NCI-H2171 treated with DMSO at 0.1 percent for 48 hours (cell line): Measurements from ENCODE around the gene IGFN1.

Experiments used
- DNase-seq: peaks from one replicate; lab custom pipeline; 2025; lab: John Stamatoyannopoulos, UW

Gene IGFN1

DNA sequence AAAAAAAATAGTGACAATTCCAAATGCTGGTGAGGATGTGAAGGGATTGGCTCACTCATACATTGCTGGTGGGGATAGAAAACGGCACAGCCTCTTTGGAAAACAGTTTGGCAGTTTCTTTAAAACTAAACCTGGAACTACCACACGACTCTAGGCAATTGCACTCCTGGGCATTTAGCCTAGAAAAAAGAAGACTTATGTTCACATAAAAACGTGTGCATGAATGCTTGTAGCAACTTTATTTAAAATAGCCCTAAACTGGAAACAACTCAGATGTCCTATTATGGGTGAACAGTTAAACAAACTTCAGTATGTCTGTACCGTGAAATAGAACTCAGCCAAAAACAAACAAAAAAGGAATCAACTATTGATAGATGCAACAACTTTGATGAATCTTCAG is 26.9 kb upstream of the IGFN1 start:
- DNase-seq, result no peak

GRCh38 chr1:201164645-201165044 is 26.0 kb upstream of the IGFN1 start:
- DNase-seq, result no peak

GRCh38 chr1:201167041-201167991 is 23.3 kb upstream of the IGFN1 start:
- no peak for DNase-seq

- DNase-seq, result no peak
These were observed 21.4 kb upstream of the IGFN1 start for GRCh38 chr1:201169203-201169602.

DNA sequence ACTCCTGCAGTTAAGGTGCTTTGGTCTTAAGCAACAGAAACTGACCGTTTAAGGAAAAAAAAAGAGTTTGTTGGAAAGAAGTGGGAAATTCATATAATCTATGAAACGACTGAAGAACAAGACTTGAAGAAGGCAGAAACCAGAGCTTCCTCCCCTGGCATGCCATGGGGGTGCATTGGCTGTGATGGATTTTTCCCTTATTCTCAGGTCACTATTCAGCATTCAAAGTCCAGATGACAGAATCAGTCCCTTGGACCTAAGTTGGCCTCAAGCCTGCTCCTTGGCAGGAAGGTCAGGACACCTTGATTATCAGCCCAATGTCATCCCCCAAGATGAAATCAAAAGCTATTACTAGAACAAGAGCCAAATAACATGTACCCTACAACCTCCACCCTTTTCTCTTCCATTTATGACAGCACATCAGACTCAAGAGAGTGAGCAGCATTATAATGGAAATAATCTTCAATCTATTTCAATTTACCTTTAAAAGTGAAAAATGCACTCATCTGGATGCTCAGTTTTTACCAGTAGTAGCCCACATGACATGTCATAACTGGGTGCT is 20.6 kb upstream of the IGFN1 start:
- no peak for DNase-seq

- DNase-seq, result peak; percentile 90
These were observed 20.0 kb upstream of the IGFN1 start for GRCh38 chr1:201170533-201171062.

GRCh38 chr1:201171063-201172036 is 19.3 kb upstream of the IGFN1 start:
- peak; percentile 70 for DNase-seq

GRCh38 chr1:201172326-201172725 is 18.3 kb upstream of the IGFN1 start:
- no peak for DNase-seq

- DNase-seq, result no peak
These were observed 17.5 kb upstream of the IGFN1 start for GRCh38 chr1:201172999-201173610.

DNA sequence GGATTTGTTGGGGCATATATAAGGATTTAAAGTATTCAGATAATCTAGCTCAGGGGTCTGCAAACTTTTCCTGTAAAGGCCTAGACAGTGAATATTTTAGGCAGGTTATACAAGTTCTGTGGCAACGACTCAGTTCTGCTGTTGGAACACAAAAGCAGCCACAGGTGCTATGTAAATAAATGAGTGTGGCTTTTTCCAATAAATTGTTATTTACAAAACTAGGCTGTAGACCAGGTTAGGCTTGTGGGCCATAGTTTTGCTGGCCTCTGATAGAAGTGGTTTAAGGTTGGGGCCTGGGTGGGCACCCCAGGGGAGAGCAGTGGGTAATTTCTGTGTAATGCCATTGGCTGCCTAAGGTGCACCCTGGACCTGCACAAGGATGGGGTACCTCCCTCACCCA is 16.9 kb upstream of the IGFN1 start:
- no peak for DNase-seq

- DNase-seq, result no peak
These were observed 14.7 kb upstream of the IGFN1 start for GRCh38 chr1:201175820-201176500.

DNA sequence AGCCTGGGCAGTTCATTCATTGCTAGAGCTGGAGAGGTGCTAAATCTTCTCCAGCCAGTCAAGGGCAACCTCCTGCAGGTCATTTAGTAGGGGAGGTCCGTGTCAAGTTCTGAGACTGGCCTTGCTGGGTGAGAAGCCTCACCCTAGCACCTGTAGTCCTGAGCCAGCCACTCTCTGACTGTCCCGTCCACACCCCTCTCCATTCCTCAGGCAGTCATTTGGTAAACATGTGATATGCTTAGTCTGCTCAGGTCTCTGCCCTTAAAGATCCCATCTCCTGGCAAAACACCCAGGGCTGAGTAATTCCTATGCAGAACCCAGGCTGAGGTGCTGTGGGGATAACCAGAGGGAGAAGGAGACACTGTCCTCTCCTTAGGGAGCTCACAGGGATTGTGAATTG is 13.7 kb upstream of the IGFN1 start:
- no peak for DNase-seq

GRCh38 chr1:201178718-201179117 is 11.9 kb upstream of the IGFN1 start:
- DNase-seq, result no peak

GRCh38 chr1:201180141-201180540 is 10.5 kb upstream of the IGFN1 start:
- DNase-seq, result no peak

- no peak for DNase-seq
These were observed 9.7 kb upstream of the IGFN1 start for GRCh38 chr1:201180901-201181300.

DNA sequence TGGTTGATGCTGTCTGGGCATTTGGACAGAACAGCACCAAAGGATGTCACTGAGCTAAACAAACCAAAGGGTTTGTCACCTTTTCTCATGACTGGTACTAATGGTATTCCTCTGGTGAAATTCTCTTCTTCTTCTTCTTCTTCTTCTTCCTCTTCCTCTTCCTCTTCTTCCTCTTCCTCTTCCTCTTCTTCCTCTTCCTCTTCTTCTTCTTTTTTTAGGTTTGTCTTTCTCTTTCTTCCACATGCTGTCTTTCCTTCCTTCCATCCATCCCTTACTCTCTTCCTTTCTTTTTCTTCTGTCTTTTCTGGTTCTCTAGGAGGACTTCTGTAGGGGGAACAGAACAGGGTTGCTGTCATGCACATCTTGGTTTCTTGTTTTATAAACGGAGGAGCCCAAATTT is 9.3 kb upstream of the IGFN1 start:
- DNase-seq, result no peak

DNA sequence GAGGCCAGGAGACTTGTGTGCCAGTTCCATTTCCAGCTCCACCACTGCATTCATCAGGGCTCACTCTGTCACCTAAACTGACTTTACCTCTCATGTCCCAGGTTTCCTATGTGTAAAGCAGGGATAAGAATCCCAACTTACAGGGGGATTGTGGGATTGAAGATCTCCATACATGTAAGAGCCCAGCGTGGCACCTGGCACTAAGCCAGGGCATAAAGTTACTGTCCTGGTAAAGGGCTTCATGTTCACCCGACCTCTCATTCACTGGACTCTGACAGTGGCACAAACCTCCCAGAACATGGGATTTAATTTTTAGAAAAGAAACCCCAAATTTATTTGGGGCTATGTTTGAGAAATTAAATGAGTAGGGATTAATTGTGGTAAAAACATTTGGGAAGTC is 8.9 kb upstream of the IGFN1 start:
- DNase-seq, result no peak

DNA sequence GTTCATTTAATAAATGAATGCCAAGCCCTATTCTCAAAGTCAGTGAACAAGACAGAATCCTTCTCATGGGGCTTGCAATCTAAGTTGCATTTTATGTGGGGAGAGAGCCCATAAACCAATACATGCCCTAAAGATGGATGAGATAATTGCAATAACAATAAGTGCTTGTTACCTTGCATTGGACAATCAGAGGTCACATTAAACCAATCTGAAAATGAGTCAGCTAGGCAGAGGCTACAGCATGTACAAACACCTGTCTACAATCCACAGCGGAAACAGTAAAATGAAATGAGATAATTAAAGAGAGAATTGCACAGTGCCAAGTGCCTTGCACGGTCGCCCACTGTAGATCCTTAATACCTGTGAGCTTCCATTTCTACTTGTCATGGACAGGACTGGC is 7.4 kb upstream of the IGFN1 start:
- no peak for DNase-seq

GRCh38 chr1:201183753-201184152 is 6.9 kb upstream of the IGFN1 start:
- DNase-seq, result no peak

- DNase-seq, result peak; percentile 13
These were observed 6.1 kb upstream of the IGFN1 start for GRCh38 chr1:201184307-201185122.
